ENCODE measurements around the gene ZNF787. TPM values are rescaled to one million over a fixed set of nuclear protein-coding genes. Genes with fewer than 3 reads are reported as not detected.
"Not testable (repeated sequence)": the region's sequence is repeated elsewhere in the genome, so short reads cannot be mapped to it uniquely, and the experiment has no call there.

ZNF787 gene
- total RNA-seq, 1 donor from 2014 or later = 33.3 TPM

GRCh38 chr19:56107626-56108351 lies 13.3 kb downstream of the ZNF787 start:
- intact Hi-C loops (cut with micrococcal nuclease) = loop anchor here (5.0 kb wide), 1 partner anchor 35 kb away; the partner anchor contains the start of gene ZNF444

- intact Hi-C loops (cut with micrococcal nuclease) = loop anchor here (5.0 kb wide), 1 partner anchor 35 kb away; the partner anchor contains the start of gene ZNF444
Observed at GRCh38 chr19:56106993-56107392, 14.1 kb downstream of the ZNF787 start.

GRCh38 chr19:56106397-56106849 lies 14.7 kb downstream of the ZNF787 start:
- intact Hi-C loops (cut with micrococcal nuclease) = loop anchor here (5.0 kb wide), 1 partner anchor 36 kb away; the partner anchor contains the start of gene ZNF444

- intact Hi-C loops (cut with micrococcal nuclease) = loop anchor here (1.0 to 5.0 kb wide), 2 partner anchors 36 to 66 kb away; partner anchors contain the start of gene ZNF444
Observed at GRCh38 chr19:56105831-56106396, 15.2 kb downstream of the ZNF787 start.

GRCh38 chr19:56105090-56105701 lies 15.9 kb downstream of the ZNF787 start:
- intact Hi-C loops (cut with micrococcal nuclease) = loop anchor here (1.0 to 5.0 kb wide), 2 partner anchors 37 to 67 kb away; partner anchors contain the start of gene ZNF444

DNA sequence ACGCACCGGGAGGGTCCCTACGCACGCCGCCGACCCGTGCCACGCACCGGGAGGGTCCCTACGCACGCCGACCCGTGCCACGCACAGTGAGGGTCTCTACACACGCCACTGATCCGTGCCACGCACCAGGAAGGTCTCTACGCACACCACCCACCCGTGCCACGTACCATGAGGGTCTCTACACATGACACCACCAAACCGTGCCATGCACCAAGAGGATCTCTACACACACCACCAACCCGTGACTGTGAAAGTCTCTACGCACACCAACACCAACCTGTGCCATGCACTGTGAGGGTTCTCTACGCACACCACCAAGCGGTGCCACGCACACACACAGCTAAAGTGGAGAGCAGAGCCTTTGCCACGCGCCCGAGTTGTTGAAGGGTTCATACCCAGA lies 16.7 kb downstream of the ZNF787 start:
- intact Hi-C loops (cut with micrococcal nuclease) = no loop called here

DNA sequence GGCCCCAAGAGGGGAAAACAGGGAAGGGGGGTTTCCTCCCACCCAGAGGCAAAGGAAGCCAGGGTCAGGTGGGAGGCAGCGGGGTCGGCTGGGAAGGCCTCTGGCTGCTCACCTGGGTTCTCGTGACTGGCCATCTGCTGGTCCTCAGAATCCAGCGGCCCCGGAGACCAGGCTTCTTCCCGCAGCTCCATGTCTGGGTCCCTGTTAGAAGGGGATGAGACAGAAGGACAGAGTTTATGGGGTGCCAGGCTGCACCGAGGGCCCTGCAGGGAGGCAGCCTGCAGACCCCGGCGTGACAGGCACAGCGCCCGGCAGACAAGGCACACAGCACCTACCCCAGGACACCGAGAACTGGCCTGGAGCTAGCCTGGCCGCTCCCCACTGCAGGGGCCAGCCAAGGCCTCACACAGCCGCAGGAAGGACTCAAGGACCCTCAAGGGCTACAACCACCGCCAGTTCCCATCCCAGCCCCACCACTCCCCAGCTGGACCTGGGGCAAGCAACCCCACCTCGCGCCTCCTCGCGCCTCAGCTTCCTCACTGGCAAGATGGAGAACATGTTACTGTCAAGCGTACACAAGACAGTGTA lies 18.0 kb downstream of the ZNF787 start:
- intact Hi-C loops (cut with micrococcal nuclease) = no loop called here

DNA sequence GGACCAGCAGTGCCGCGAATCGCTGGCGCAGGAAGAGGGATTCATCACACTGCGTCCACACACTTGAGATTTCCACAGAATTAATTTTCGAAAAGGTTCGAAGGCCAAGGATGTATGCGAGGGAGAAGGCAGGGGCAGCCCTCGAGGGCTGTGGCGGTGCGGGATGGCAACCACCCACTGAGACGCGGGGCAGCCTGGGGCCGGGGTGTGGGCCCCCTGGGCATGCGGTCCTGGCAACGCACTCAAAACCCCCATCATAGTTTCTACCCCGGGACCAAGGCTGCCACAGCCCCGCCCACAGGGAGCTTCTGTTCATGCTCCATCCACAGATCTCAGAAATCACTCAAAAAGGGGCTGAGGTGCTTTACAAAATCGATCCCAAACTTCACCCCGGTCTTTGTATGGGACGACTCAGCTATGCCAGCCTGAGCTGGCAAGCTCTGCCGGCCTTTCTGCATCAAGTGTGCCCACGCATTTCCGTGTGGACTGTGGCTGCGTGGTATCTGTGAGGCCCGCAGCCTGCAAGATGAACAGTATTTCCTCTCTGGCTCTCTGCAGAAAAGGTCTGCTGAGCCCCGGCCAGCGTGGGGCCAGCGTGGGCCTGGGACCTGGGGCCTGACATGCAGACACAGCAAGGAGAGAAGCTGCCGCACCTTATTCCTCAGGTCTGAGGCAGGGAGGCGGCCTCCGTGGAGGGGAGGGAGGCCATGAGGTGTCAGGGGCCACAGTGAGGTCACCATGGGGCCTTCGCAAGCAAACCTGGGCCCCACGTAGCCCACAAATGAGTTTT lies 19.2 kb downstream of the ZNF787 start:
- intact Hi-C loops (cut with micrococcal nuclease) = no loop called here

- intact Hi-C loops (cut with micrococcal nuclease) = no loop called here
Observed at GRCh38 chr19:56101095-56101494, 20.0 kb downstream of the ZNF787 start.

DNA sequence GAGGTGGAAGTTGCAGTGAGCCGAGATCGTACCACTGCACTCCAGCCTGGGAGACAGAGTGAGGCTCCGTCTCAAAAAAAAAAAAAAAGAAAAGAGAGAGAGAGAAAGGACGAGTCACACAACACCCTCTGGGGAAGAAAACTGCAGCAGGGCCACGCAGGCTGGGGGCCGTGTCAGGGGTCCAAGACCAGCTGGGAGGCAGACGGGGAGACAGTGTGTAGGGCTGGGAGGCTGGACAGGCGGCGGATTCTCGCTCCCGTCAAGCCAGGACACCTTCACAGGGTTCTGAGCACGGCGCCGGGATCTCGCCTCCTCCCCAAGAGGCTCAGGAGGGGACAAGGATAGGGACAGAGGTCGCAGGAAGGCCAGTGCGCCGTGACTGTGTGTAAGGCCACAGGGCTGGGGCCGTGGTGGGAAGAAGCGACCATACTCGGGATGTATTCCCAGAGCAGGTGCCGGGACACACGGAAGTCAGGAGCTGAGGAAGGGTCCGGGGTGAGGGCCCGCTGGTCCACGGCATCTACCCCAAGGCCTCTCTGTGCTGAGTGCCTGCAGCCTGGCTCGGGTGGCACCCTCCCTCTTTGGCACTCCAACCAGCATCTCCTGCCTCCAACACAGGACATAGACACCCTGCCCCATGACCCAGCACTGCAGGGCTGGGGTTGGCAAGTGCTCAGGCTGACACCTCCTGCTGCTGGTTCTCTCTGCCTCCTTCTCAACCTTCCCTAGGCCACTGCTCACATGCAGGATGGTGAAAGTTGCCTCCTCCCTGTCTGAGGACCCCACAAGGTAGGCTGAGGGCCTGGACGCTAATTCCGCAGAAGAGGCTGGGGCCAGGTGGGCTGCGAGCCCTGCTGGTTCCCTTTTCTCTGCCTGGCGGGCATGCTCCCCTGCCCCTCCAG lies 21.2 kb downstream of the ZNF787 start:
- intact Hi-C loops (cut with micrococcal nuclease) = no loop called here

GRCh38 chr19:56098731-56099568 lies 22.1 kb downstream of the ZNF787 start:
- intact Hi-C loops (cut with micrococcal nuclease) = no loop called here

DNA sequence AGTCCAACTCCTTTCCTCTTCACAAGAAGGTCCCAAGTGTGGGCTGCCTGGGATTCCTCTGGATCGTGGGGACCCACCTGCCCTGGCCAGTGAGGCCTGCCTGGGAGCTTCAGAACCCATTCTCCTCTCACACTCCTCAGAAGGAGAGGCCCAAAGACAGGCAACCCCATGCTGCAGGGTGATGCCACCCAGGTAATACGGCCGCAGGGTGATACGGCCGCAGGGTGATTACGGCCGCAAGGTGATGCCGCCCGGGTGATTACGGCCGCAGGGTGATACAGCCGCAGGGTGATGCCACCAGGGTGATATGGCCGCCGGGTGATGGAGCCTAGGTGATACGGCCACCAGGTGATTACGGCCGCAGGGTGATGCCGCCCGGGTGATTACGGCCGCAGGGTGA lies 22.9 kb downstream of the ZNF787 start:
- intact Hi-C loops (cut with micrococcal nuclease) = not testable (repeated sequence)

DNA sequence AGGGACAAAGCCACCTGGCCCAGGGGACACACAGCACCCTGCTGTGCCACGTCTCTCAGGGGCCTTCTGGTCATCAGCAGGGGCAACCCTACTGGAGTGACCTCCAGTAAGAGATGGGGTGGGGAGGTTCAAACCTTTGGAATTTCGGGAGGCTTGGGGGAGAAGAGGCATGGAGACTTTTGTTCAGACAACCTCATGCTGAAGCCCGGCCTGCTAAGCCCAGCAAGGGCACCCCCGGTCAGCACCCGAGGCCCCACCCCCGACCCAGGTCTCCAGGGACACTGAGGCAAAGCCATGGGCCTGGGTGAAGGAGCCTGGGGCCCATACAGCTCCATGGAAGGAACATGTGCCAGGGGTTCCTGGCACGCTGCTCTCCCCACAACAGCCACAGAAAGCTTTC lies 23.3 kb downstream of the ZNF787 start:
- intact Hi-C loops (cut with micrococcal nuclease) = no loop called here

DNA sequence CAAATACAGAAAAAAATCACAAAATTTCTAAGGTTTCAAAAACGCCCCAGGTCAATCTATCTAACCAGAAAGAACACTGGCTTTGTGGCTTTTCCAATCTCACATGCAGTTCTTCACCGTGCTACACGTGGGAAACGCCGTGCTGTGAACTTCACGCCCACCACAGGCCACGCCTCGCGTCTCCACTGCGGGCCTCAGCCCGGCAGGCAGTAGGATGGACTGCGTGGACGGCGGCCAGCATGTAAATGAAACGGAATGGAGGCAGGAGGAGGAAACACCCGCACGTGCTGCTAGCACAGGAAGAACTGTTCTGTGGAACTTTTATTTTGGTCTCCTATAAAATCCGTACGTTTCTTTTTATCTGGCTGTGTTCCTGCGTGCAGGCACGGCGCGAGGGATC lies 23.8 kb downstream of the ZNF787 start:
- intact Hi-C loops (cut with micrococcal nuclease) = no loop called here

GRCh38 chr19:56096665-56097064 lies 24.4 kb downstream of the ZNF787 start:
- intact Hi-C loops (cut with micrococcal nuclease) = no loop called here

DNA sequence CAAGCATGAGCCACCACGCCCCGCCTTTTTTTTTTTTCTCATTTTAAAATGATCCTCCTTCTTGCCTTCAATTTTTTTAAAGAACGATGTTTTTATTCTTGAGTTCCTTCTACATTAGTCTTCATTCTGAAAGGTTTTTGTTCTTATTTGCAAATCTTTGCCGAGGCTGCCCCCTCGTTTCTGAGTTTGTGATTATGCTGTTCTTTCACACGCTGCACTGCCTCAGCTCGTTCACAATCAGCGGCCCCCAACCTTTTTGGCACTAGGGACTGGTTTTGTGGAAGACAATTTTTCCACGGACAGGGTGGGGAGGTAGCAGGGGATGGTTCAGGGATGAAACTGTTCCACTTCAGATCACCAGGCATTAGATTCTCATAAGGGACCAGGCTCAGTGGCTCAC lies 26.6 kb downstream of the ZNF787 start:
- intact Hi-C loops (cut with micrococcal nuclease) = no loop called here

DNA sequence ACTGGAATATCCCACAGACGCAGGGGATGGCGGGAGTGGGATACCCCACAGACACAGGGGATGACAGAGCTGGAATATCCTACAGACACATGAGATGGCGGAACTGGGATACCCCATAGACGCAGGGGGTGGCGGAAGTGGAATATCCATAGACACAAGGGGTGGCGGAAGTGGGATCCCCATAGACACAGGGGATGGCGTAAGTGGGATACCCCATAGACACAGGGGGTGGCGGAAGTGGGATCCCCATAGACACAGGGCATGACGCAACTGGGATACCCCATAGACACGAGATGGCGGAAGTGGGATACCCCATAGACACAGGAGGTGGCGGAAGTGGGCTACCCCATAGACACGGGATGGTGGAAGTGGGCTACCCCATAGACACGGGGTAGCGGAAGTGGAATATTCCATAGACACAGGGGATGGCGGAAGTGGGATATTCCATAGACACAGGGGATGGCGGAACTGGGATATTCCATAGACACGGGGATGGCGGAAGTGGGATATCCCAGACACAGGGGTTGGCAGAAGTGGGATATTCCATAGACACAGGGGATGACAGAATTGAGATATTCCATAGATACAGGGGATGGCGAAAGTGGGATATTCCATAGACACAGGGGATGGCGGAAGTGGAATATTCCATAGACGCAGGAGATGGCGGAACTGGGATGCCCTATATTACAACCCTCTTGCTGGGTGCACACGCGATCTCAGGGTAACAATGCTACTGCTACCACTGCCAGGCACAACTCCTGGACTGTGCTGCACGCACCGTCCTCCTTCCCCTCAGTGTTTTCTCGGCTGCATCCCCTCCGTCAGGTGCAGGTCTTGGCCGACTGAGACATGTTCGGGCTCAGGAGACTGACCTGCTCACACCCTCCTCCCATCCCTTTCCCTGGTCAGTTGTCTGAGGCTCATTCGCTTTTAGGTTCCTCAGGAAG lies 28.1 kb downstream of the ZNF787 start:
- intact Hi-C loops (cut with micrococcal nuclease) = no loop called here
